ENCODE results near the gene GPR33.

DNA sequence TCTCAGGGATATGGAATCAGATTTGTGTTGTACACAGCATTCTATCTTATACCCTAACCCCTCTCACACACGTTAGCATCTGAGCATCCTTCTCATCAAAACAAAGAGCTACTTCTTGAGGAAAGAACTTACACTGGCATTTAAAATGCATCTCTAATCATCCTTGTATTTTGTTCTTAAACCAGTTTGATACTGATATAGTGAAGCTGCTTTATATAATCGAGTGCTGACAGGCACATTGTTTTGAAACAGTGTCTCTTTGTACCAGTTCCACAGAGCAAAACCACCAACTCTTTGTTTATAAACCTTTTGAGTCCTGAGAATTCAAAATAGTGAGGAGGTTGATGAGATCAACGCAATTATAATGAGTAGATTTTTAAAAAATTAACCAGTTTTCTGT is 8.8 kb downstream of the GPR33 start:
- TF ChIP-seq, protein P1, sequence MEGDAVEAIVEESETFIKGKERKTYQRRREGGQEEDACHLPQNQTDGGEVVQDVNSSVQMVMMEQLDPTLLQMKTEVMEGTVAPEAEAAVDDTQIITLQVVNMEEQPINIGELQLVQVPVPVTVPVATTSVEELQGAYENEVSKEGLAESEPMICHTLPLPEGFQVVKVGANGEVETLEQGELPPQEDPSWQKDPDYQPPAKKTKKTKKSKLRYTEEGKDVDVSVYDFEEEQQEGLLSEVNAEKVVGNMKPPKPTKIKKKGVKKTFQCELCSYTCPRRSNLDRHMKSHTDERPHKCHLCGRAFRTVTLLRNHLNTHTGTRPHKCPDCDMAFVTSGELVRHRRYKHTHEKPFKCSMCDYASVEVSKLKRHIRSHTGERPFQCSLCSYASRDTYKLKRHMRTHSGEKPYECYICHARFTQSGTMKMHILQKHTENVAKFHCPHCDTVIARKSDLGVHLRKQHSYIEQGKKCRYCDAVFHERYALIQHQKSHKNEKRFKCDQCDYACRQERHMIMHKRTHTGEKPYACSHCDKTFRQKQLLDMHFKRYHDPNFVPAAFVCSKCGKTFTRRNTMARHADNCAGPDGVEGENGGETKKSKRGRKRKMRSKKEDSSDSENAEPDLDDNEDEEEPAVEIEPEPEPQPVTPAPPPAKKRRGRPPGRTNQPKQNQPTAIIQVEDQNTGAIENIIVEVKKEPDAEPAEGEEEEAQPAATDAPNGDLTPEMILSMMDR (IDR thresholded peaks at IDR 0.05 in 8 of 11, conservative IDR thresholded peaks at IDR 0.05 in 3 of 11) = no peak
- TF ChIP-seq POLR2AphosphoS5 (IDR thresholded peaks at IDR 0.05) (no peak), POLR2A (IDR thresholded peaks at IDR 0.05) (no peak)
